HuH-7.5 (cell line): ENCODE measurements around the gene KCNC3.

Experiments
- DNase-seq: peaks from one replicate; pipeline ENCODE4 v3.0.0; 2011; ENCODE audit warnings: low spot score

Gene KCNC3

DNA sequence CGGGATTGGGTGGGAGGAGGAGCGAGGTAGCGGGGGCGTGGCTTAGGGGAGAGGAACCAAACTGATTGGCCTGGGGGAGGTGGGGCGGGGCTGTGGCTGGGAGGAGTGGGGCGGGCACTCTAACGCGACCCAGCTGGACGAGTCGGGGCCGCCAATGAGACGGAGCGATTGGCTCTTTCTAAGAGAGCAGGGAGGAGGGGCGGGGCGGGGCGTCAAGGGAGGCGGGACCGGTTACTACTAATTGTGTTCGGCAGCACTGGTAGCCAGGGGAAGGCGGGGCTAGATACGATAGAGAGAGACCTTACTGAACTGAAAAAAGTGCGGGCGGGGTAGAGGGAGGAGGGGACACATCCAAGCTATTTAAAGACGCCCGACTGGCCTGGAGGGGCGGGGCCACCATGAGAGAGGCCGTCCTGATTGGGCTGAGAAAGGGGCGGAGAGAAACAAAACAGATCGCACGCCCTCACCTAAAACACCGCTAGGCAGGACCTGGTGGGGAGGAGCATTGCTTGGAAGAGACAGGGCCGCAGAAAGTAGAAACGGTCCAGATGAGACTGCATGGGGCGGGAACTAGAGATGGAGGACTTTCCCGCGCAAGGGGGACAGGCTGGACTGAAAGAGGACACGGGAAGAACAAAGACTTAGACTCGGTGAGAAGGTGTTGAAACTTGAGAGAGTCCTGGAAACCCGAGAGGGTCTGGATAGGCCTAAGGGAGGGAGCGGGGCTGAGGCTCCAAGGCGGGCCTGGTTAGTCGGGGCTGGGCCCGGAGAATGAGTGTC, at the start of gene KCNC3:
Gene KCNC3, minus strand, starts transcription at position 232 of the 780 bp plus-strand sequence. CDS start 295 bp downstream, outside the sequence.
- peak; percentile 72 for DNase-seq

DNA sequence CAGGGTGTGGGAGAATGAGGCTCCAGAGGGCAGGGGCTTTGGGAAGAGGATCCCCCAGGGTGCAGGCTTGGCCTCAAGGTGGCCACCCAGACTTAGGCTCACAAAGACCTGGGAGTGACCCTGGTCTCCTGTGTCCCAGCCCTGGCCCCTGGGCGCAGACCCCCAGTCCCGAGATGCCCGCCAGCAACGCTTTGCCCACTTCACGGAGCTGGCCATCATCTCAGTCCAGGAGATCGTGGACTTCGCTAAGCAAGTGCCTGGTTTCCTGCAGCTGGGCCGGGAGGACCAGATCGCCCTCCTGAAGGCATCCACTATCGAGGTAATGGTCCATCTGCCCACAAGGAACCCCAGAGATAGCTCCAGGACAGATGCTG, 49.7 kb upstream of the KCNC3 start:
- DNase-seq: no peak

DNA sequence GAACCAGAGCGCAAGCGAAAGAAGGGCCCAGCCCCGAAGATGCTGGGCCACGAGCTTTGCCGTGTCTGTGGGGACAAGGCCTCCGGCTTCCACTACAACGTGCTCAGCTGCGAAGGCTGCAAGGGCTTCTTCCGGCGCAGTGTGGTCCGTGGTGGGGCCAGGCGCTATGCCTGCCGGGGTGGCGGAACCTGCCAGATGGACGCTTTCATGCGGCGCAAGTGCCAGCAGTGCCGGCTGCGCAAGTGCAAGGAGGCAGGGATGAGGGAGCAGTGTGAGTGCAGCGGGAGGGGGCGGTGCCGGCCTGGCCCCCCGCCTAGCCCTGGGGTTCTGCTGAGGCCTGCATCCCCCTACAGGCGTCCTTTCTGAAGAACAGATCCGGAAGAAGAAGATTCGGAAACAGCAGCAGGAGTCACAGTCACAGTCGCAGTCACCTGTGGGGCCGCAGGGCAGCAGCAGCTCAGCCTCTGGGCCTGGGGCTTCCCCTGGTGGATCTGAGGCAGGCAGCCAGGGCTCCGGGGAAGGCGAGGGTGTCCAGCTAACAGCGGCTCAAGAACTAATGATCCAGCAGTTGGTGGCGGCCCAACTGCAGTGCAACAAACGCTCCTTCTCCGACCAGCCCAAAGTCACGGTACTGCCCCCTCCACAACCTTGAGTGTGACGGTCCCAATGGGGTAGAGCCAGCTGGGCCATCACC, 49.1 kb upstream of the KCNC3 start:
- DNase-seq: no peak

- no peak for DNase-seq
Measured at GRCh38 chr19:50377517-50377916, 48.3 kb upstream of the KCNC3 start.

DNA sequence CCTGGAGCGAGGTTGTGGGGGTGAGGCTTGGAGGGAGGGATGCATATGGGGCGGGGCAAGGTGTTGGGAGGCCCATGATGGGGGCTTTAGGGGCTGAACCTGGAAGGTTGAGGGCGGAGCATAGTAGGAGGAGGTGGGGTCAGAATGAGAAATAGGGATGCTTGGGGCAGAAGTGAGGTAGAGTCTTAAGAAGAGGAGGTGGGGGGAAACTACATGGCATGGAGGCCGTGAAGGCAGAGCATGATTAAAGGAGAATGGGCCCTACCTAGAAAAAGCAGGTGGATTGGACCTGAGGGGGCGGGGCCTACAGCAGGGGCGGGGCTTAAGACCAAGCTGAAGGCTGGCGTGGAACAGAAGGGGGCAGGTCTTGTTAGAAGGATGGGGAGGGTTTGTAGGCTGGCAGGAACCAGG, 47.9 kb upstream of the KCNC3 start:
- DNase-seq: no peak

DNA sequence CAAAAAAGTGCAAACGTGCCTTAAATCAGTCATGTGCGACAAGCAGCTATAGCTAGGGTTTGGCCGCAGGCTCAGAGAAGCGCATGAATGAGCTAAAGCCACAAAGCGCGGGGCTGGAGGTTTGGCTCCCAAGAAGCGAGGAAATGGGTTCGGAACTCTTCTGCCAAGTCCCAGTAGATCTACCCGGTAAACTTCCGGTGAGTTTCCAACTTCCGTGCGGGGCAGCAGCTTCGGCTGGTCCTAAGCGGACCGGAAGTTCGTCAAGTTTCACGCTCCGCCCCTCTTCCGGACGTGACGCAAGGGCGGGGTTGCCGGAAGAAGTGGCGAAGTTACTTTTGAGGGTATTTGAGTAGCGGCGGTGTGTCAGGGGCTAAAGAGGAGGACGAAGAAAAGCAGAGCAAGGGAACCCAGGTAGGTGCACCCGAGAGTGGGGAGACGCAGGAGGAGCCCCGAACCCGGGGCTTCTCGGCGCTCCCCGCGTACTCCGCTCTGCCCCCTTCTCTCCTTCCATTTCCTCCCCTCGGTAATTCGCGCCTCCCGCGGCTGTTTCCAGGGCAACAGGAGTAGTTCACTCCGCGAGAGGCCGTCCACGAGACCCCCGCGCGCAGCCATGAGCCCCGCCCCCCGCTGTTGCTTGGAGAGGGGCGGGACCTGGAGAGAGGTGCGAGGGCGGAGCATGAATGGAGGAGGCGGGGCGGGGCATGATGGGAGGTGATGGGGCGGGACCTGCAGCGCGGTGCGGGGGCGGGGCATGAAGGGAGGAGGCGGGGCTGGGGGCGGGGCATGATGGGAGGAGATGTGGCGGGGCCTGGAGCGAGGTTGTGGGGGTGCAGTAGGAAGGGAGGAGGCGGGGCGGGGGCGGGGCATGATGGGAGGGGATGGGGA, 47.2 kb upstream of the KCNC3 start, which contains the start of gene NR1H2:
Gene NR1H2, plus strand, starts transcription at position 292 of the 885 bp plus-strand sequence. CDS start 1,149 bp downstream, outside the sequence.
- peak; percentile 90 for DNase-seq

DNA sequence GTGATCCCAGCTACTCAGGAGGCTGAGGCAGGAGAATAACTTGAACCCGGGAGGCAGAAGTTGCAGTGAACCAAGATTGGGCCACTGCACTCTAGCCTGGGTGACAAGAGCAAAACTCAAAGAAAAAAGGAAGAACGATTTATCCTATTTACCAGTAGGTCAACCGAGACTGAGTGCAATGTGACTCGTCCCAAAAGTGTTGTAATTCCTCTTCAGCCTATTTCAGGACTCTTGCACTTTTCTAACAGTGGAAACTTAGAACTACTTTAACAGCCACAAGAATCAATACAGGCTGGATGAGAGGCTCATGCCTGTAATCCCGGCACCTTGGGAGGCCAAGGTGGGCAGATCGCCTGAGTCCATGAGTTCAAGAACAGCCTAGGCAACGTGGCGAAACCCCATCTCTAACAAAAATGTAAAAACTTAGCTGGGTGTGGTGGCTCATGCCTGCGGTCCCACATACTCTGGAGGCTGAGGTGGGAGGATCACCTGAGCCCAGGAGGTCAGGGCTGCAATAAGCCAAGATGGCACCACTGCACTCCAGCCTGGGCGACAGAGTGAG, 42.8 kb upstream of the KCNC3 start:
- no peak for DNase-seq

GRCh38 chr19:50368649-50369570, 39.7 kb upstream of the KCNC3 start:
- DNase-seq: peak; percentile 72

GRCh38 chr19:50365434-50366306, 36.5 kb upstream of the KCNC3 start, which contains the start of gene NAPSA:
Gene NAPSA, minus strand, starts transcription at chr19:50365639. Its CDS starts 18 bp downstream, at chr19:50365621.
- DNase-seq: no peak

DNA sequence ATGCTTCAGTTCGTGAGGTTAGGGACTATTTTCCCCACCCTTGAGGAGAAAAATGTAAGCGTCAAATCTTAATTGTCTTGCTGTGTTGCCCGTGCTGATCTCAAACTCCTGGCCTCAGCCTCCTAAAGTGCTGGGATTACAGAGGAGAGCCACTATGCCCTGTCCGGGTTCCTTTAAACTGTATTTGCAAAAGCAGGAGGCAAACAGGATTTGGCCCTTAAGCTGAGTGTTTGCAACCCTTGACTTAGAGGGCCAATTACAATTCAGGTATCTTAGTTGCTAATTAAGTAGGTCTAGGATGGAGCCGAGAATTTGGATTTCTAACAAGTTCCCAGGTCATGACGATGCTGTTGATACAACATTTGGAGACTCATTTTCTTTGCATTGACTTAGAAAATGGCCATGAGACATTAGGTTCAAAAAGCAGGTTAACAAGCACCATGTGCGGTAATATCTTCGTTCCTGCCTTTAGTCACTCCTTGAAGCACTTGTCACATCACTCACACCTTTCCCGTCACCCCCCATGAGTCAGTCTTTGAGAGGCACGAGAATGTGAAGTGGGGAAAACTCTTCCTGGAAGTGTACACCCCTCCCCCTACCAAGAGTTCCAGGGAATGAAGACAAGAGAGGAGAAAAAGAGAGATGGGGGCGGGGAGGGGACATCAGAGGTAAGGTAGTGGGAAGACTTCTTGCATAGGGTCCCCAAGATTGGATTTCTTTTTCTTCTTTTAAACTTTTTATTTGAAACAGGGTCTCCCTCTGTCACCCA, 33.7 kb upstream of the KCNC3 start:
- no peak for DNase-seq

DNA sequence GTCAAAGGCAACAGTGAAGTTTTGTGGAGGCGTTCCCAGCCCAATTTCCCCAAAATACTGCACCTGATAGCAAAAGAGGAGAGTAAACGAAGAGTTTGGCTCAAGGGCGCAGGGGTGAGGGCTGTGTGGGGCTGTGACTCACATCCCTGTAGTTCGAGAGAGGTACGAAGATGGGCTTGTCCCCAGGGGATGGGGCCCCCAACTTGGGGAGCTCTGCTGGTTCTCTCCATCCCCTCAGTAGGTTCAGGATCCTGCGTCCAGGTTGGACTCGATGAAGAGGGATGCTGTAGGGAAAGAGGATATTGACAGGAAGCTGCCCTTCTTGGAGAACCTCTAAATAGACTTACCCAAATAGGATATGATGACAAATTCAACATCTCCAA, 32.8 kb upstream of the KCNC3 start:
- DNase-seq: no peak

- DNase-seq: no peak
Measured at GRCh38 chr19:50361290-50362029, 32.3 kb upstream of the KCNC3 start.

DNA sequence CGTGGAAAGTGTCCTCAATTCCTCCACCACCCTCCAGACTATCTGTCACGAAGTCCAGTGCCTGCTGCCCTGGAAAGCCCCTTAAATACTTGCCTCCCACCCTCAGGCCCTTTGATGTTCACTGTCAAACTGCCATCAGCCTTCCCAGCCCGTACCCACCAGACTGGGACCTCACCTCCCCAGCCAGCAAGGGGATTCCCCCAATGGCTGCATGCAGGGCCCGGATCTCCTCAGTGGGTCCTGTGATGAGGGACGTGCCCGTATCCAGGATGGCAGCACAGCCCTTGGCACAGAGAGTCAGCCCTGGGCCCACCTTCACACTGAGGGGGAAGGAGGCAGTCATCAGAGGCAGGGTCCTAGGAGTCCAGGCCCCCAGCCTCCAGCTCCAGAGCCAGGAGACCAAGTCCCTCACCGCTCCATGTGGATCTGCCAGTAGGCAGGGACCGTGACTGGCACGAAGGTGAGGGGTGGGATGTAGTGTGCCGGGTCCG, 30.2 kb upstream of the KCNC3 start:
- DNase-seq: no peak

- DNase-seq: no peak
Measured at GRCh38 chr19:50358483-50359327, 29.5 kb upstream of the KCNC3 start.

DNA sequence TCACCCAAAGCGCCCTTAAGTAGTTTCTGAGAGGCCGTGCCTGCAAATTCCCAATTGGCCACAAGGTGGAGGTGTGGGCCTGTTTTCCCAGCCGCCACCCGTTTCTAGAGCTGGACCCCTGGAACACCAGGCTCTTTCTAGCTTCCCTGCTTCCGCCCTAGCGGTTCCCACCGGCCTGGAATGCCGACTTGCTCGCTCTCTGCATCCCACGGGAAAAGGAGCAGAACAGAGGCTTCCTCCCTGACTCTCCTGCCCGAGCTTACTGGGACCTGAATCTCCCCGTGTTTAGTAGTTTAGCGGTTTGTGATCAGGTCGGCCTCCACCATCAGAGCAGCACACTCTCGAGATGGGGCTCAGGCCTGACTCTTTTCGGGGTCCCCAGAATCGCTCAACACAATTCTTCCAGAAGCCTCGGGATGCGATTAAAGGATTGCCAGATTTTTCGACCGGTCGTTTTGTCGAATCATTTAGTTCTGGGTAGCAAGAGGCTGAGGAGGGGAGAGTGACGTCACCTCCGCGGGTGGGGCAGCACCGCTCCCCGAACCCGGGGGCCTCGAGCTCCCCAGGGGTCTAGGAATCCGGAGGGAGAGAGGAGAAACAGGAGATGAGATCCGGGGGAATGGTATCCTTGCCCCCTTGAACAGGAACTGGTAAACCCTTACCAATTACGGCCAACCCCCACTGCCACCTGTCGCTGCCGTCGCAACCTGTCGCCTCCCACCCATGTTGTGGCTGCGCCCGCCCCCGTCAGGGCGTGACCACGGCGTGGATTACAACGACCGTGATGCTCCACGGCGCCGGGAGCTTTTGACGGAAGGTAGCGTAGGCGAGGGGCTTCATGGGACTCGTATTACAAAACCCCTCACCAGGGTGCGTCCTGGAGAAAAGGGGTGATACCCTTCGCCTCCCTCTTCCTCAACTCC, 28.3 kb upstream of the KCNC3 start:
- no peak for DNase-seq

DNA sequence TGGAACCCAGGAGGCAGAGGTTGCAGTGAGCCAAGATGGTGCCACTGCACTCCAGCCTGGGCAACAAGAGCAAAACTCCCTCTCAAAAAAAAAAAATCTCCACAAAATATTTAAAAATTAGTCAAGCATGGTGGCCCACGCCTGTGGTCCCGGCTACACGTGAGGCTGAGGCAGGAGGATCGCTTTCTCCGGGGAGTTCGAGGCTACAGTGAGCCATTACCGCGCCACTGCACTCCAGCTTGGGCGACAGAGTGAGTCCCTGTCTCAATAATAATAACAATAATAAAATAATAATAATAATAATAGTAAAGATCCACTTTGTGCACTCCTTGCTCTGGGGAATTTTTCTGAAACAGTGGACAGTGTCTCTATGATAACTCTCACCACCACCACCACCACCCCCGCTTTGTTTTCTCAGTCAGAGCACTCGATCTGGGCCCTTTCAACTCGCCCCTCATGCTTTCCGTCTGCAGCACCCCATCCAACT, 27.6 kb upstream of the KCNC3 start:
- DNase-seq: no peak
